NCI-H345 (cell line): Measurements from ENCODE around the gene NPIPA2.
"Not testable (repeated sequence)": the region's sequence is repeated elsewhere in the genome, so short reads cannot be mapped to it uniquely, and the experiment has no call there.

Experiments
- DNase-seq: peaks from one replicate; lab custom pipeline; 2025; lab: John Stamatoyannopoulos, UW

Gene NPIPA2

GRCh38 chr16:14742273-14743128, at the start of gene NPIPA2:
NPIPA2 (plus strand) TSS chr16:14742533; CDS start chr16:14748066, 5,533 bp downstream.
- not testable (repeated sequence) for DNase-seq

- DNase-seq = not testable (repeated sequence)
Observed at GRCh38 chr16:14694129-14694528, 48.2 kb upstream of the NPIPA2 start, which contains the start of gene PLA2G10. PLA2G10 (minus strand) TSS chr16:14694308; CDS start chr16:14694229, 79 bp downstream.

- DNase-seq = not testable (repeated sequence)
Observed at GRCh38 chr16:14701859-14702258, 40.5 kb upstream of the NPIPA2 start.

GRCh38 chr16:14702672-14703071, 39.7 kb upstream of the NPIPA2 start:
- not testable (repeated sequence) for DNase-seq

GRCh38 chr16:14703156-14704011, 38.9 kb upstream of the NPIPA2 start, which contains the start of gene NPIPA3:
NPIPA3 (plus strand) TSS chr16:14703411; CDS start chr16:14708944, 5,533 bp downstream.
- not testable (repeated sequence) for DNase-seq

GRCh38 chr16:14733233-14733632, 9.1 kb upstream of the NPIPA2 start:
- not testable (repeated sequence) for DNase-seq

GRCh38 chr16:14740832-14741385, 1.4 kb upstream of the NPIPA2 start:
- DNase-seq = not testable (repeated sequence)

- DNase-seq = not testable (repeated sequence)
Observed at GRCh38 chr16:14741794-14742193, 539 bp upstream of the NPIPA2 start.

- DNase-seq = not testable (repeated sequence)
Observed at GRCh38 chr16:14773654-14774053, 31.3 kb downstream of the NPIPA2 start.

GRCh38 chr16:14775624-14776023, 33.3 kb downstream of the NPIPA2 start:
- DNase-seq = not testable (repeated sequence)

GRCh38 chr16:14776763-14777162, 34.4 kb downstream of the NPIPA2 start:
- DNase-seq = not testable (repeated sequence)

- not testable (repeated sequence) for DNase-seq
Observed at GRCh38 chr16:14779368-14779877, 37.1 kb downstream of the NPIPA2 start.

- not testable (repeated sequence) for DNase-seq
Observed at GRCh38 chr16:14786180-14786579, 43.8 kb downstream of the NPIPA2 start.

- DNase-seq = not testable (repeated sequence)
Observed at GRCh38 chr16:14789577-14789976, 47.2 kb downstream of the NPIPA2 start.

- DNase-seq = not testable (repeated sequence)
Observed at GRCh38 chr16:14790320-14790956, 48.1 kb downstream of the NPIPA2 start.

GRCh38 chr16:14792914-14793313, 50.6 kb downstream of the NPIPA2 start:
- DNase-seq = not testable (repeated sequence)

- DNase-seq = not testable (repeated sequence)
Observed at GRCh38 chr16:14797558-14797957, 55.2 kb downstream of the NPIPA2 start.

- DNase-seq = not testable (repeated sequence)
Observed at GRCh38 chr16:14803577-14803976, 61.2 kb downstream of the NPIPA2 start.

GRCh38 chr16:14807184-14807678, 64.9 kb downstream of the NPIPA2 start:
- not testable (repeated sequence) for DNase-seq

GRCh38 chr16:14813890-14814289, 71.6 kb downstream of the NPIPA2 start:
- DNase-seq = not testable (repeated sequence)
